A549 treated with AZD2906 at 1 μM for 4 hours (cell line): ENCODE results near the gene MYOZ3. TPM values are rescaled to one million over a fixed set of nuclear protein-coding genes. Genes with fewer than 3 reads are reported as not detected.

ENCODE experiments used
- total RNA-seq: library from RNA; stranded (reverse); fragments of 200-300 nt; extraction: Qiagen RNA extraction; gene quantifications from 5 replicates; pipeline ENCODE4 v1.2.3, GENCODE V29; 2022

Gene MYOZ3, protein sequence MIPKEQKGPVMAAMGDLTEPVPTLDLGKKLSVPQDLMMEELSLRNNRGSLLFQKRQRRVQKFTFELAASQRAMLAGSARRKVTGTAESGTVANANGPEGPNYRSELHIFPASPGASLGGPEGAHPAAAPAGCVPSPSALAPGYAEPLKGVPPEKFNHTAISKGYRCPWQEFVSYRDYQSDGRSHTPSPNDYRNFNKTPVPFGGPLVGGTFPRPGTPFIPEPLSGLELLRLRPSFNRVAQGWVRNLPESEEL
- 0.03 to 0.06 TPM in 2 of 5 replicates, not detected in the others for total RNA-seq

DNA sequence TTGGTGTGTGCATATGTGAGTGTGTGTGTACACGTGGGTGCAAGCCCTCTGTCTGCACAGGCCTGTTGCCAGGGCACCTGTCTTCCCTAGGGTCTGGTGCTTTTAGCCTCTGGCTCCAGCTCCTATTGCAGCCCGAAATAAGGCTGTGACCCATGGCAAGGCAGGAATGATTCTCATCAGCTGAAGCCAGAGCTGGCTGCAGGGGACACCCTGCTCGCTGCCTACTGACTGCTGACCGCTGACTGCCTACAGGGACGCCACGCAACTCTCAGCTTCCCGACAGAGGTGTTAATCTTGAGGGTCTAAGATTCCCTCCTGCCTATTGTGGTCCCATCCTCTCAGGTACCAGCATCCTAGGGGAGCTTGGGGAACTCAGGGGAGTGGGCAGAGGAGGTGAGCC, at the start of gene MYOZ3:
TSS of gene MYOZ3 (plus strand) at position 166 of the 400 bp plus-strand sequence. CDS start 1,691 bp downstream, outside the sequence.

DNA sequence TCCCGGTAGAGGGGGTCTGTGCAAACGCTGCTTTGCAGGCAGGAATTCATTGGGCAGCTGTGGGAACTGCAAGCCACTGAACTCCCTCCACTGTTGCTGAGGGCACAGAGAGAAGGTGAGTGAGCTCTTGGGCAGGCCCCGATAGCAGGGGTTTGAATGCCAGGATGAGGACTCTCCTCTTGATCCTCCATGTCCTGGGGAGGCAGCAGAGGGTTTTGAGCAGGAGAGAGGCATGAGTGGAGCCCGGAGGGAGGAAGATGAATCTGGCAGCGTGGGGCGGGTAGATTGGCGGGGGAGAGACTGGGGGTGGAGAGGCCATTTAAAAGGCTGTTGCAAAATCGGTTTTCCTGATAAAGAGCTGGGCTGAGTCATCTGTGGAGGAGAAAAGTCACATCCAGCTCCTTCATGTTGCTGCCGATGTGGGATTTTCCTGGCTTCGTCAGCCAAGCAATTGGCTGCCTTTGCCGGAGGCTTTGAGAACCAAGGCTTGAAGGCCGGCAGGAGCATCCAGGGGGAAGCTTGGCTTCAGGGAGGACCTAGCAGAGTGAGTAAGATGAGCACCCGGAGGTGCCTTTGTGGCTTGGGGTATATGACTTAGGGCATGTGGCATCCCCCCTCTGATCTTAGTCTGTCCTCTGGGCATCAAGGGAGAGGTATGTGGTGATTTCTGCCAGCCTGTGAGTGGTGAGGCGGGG, 20.6 kb upstream of the MYOZ3 start, which contains the start of gene SYNPO:
TSS of gene SYNPO (plus strand) at position 350 of the 695 bp plus-strand sequence. CDS start 7,616 bp downstream, outside the sequence.

DNA sequence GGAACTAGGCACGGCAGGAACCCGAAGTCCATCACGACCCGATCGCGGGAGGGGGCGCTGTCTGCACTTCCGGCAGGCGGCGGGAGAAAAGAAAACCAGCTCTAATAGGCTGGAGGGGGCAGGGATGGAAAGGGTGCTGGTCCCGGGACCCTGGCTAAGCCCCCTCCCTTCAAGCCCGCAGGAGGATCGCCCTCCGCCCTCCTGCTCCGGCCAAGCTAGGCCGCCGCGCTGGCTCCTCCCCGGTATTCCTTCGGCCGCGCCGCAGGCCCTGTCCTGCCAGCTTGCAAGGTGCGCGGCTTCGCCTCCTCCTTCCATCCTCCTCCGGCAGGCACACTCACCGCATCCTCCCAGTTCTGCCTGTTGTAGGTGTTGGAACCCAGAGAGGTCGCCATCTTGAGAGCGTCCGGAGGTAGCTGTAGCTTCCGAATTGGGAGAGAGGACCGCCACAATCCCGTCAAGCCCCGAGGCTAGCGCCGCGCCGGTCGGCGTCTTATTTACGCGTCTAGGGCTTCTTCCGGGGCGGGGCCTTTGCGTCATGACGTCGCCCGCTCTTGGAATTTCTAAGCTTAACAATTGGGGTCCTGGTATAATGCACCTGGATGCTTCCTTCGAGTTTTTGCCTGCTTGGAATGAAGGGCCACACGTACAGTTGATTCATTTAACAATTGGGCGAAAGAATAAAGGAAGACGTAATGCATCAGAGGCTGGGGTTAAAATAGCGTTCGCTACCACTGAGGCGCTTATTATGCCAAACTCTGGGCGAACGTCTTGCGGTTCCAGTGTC, 39.7 kb downstream of the MYOZ3 start, which contains the start of gene RBM22:
TSS of gene RBM22 (minus strand) at position 469 of the 784 bp plus-strand sequence. CDS start at position 392, 77 bp downstream.

Other genes with a start within 250 kb of the MYOZ3 start
- gene CD74, start 248.3 kb upstream of the MYOZ3 start, total RNA-seq, result 0.07 to 0.09 TPM (median 0.08 TPM) in 3 of 5 replicates, not detected in the others
- 2,820 to 3,087 TPM (median 2,965 TPM) in 5 replicates for gene RPS14, start 211.5 kb upstream of the MYOZ3 start, total RNA-seq
- 52.8 to 63.1 TPM (median 58.9 TPM) in 5 replicates for gene NDST1, start 153.1 kb upstream of the MYOZ3 start, total RNA-seq
- 19.3 to 24.4 TPM (median 22.3 TPM) in 5 replicates for gene SYNPO, start 20.6 kb upstream of the MYOZ3 start, total RNA-seq
- gene RBM22, start 39.8 kb downstream of the MYOZ3 start, total RNA-seq, result 43.4 to 54.8 TPM (median 46.2 TPM) in 5 replicates
- 16.6 to 20.3 TPM (median 18.1 TPM) in 5 replicates for gene DCTN4, start 97.8 kb downstream of the MYOZ3 start, total RNA-seq
- gene SMIM3, start 117.5 kb downstream of the MYOZ3 start, total RNA-seq, result 19.3 to 23.3 TPM (median 21.6 TPM) in 5 replicates
- 0.06 to 0.18 TPM (median 0.11 TPM) in 4 of 5 replicates, not detected in the other for gene IRGM, start 185.3 kb downstream of the MYOZ3 start, total RNA-seq
- gene ZNF300, start 243.7 kb downstream of the MYOZ3 start, total RNA-seq, result 1.9 to 2.8 TPM (median 2.4 TPM) in 5 replicates